K562 (cell line): ENCODE measurements around the gene HDAC3. TPM values are rescaled to one million over a fixed set of nuclear protein-coding genes. Genes with fewer than 3 reads are reported as not detected.

Source experiments
- ARHGAP35 ChIP-seq: fragments of 450-650 bp; IDR thresholded peaks from 2 replicates; pipeline ENCODE4 v1.6.1; 2018; ENCODE audit not compliant: partially characterized antibody
- ATF7 ChIP-seq: fragments of 450-650 bp; IDR thresholded peaks from 2 replicates; pipeline ENCODE4 v1.7.1; 2014; ENCODE audit warnings: mild to moderate bottlenecking, moderate library complexity
- BRD9 ChIP-seq: fragments of 450-650 bp; IDR thresholded peaks from 2 replicates; pipeline ENCODE4 v1.6.1; 2018; ENCODE audit warnings: low read depth; ENCODE audit not compliant: partially characterized antibody
- CBFA2T3 ChIP-seq: fragments of 450-650 bp; IDR thresholded peaks from 2 replicates; pipeline ENCODE4 v1.6.1; 2017
- CREB1 ChIP-seq, 2 experiments: sonication (generic) in 1 of 2; formaldehyde crosslinking in 1 of 2; IDR thresholded peaks; 2 replicates each; pipeline versions ENCODE4 v1.6.1 to v1.8.0; 2012 to 2022; ENCODE audit warnings: inconsistent platforms in 1 of 2, mild to moderate bottlenecking in 1 of 2, missing genetic modification reagents in 1 of 2, moderate library complexity in 1 of 2
- ETV5 ChIP-seq: sonication (generic); formaldehyde crosslinking; IDR thresholded peaks from 2 replicates; pipeline ENCODE4 v1.4.0; 2020; ENCODE audit warnings: low read depth, mild to moderate bottlenecking, missing genetic modification reagents
- HINFP ChIP-seq: fragments of 450-650 bp; conservative IDR thresholded peaks from 2 replicates; pipeline ENCODE4 v1.6.1; 2016; ENCODE audit warnings: missing genetic modification characterization, low read depth, mild to moderate bottlenecking, control low read depth, missing compliant biosample characterization
- PHB ChIP-seq: fragments of 250-450 bp; sonication (Bioruptor Pico); IDR thresholded peaks from 2 replicates; pipeline ENCODE4 v1.5.0; 2021
- POLR3A ChIP-seq: IDR thresholded peaks from 2 replicates; pipeline ENCODE4 v1.6.1; 2011; ENCODE audit warnings: borderline replicate concordance, mild to moderate bottlenecking, moderate library complexity; ENCODE audit not compliant: insufficient read length, insufficient read depth; ENCODE audit errors: extremely low read depth
- SAP30 ChIP-seq: fragments of 200-600 bp; sonication (generic); IDR thresholded peaks from 2 replicates; pipeline ENCODE4 v1.6.1; 2012; ENCODE audit warnings: borderline replicate concordance, low read depth, mild to moderate bottlenecking, moderate library complexity, low read length, control low read depth, inconsistent platforms; ENCODE audit not compliant: insufficient read depth, poor library complexity, severe bottlenecking
- SIN3A ChIP-seq, 2 experiments: fragments of 150-350 bp in 1 of 2; IDR thresholded peaks; 2 replicates each; pipeline ENCODE4 v1.6.1; 2011 to 2016; ENCODE audit warnings: borderline replicate concordance in 2 of 2, low read depth in 2 of 2, low read length in 2 of 2, mild to moderate bottlenecking in 2 of 2, moderate library complexity in 2 of 2; ENCODE audit not compliant: control insufficient read depth in 1 of 2
- SMAD4 ChIP-seq: fragments of 250-450 bp; sonication (Bioruptor Pico); conservative IDR thresholded peaks from 2 replicates; pipeline ENCODE4 v1.8.0; 2021; ENCODE audit warnings: inconsistent platforms, mild to moderate bottlenecking, moderate library complexity
- U2AF1 ChIP-seq: fragments of 200-400 bp; formaldehyde crosslinking; optimal IDR thresholded peaks from 2 replicates; pipeline ENCODE3; 2017; ENCODE audit warnings: mild to moderate bottlenecking, low read depth, low read length, moderate library complexity
- YY1 ChIP-seq, 3 experiments: IDR thresholded peaks; 2 replicates each; pipeline ENCODE4 v1.6.1; 2011; ENCODE audit warnings: low read length in 2 of 3, mild to moderate bottlenecking in 2 of 3, moderate library complexity in 2 of 3, borderline replicate concordance in 1 of 3, control low read depth in 1 of 3, low read depth in 1 of 3; ENCODE audit not compliant: insufficient read depth in 3 of 3, insufficient replicate concordance in 2 of 3, control insufficient read depth in 1 of 3, insufficient read length in 1 of 3; ENCODE audit errors: extremely low read depth in 1 of 3
- ZC3H4 ChIP-seq: sonication (generic); formaldehyde crosslinking; IDR thresholded peaks from 2 replicates; pipeline ENCODE4 v1.9.0; 2021; ENCODE audit warnings: missing genetic modification reagents, borderline replicate concordance
- ZNF224 ChIP-seq: sonication (generic); formaldehyde crosslinking; IDR thresholded peaks from 2 replicates; pipeline ENCODE4 v1.8.0; 2022; ENCODE audit warnings: mild to moderate bottlenecking, missing genetic modification reagents
- polyA plus RNA-seq, 8 experiments: library from polyadenylated mRNA; depleted of rRNA in 4 of 8; stranded (reverse) in 5 of 8; unstranded in 3 of 8; fragments of >200 nt; fragmentation: Nextera tagmentation in 2 of 8; fragmentation: Illumina TruSeq in 1 of 8; extraction: Ambion mirVana in 2 of 8; extraction: Trizol in 1 of 8; gene quantifications; 2 replicates each; pipeline versions ENCODE4 v1.2.1 to v1.2.3, GENCODE V29; 2011 to 2014; ENCODE audit warnings: inconsistent platforms in 1 of 8, missing spikeins in 1 of 8
- total RNA-seq, 7 experiments: library from RNA; depleted of rRNA in 6 of 7; stranded (reverse); fragments of >200 nt in 6 of 7; fragmentation: Illumina TruSeq in 2 of 7; extraction: Trizol in 2 of 7; gene quantifications; 2 replicates each; pipeline versions ENCODE4 v1.2.1 to v1.2.3, GENCODE V29; 2011 to 2021; ENCODE audit warnings: low replicate concordance in 1 of 7
- TF ChIP-seq, protein P1 (sequence below): sonication (generic); formaldehyde crosslinking; IDR thresholded peaks from 2 replicates; pipeline ENCODE4 v1.8.1; 2022; ENCODE audit warnings: missing genetic modification reagents
- TF ChIP-seq, protein P2 (sequence below): fragments of 450-650 bp; IDR thresholded peaks from 2 replicates; pipeline ENCODE4 v1.6.1; 2017; ENCODE audit warnings: antibody characterized with exemption, mild to moderate bottlenecking

The HDAC3 gene
- total and polyA plus RNA-seq, 9 of the 15 experiments (the other 6 are each of a cell fraction or from before 2014, with no cell fraction given): 89.7 to 191 (median 119) TPM

GRCh38 chr5:141657937-141658545 lies 21.4 kb upstream of the HDAC3 start (continued):
- TF ChIP-seq, protein P1, sequence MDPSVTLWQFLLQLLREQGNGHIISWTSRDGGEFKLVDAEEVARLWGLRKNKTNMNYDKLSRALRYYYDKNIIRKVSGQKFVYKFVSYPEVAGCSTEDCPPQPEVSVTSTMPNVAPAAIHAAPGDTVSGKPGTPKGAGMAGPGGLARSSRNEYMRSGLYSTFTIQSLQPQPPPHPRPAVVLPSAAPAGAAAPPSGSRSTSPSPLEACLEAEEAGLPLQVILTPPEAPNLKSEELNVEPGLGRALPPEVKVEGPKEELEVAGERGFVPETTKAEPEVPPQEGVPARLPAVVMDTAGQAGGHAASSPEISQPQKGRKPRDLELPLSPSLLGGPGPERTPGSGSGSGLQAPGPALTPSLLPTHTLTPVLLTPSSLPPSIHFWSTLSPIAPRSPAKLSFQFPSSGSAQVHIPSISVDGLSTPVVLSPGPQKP: no peak
- TF ChIP-seq YY1 (IDR thresholded peaks at IDR 0.05; ENCODE audit: borderline replicate concordance in 1 of 3, control insufficient read depth in 1 of 3, extremely low read depth in 1 of 3, insufficient read depth in 3 of 3, insufficient read length in 1 of 3, insufficient replicate concordance in 2 of 3, low read depth in 1 of 3, low read length in 2 of 3): peak in 1 of 3 experiments; percentile 5
- TF ChIP-seq U2AF1: no peak
- no peak for TF ChIP-seq CREB1 (IDR thresholded peaks at IDR 0.05)
- peak; percentile 69; the same call in 1 of the 2 replicates for TF ChIP-seq CREB1 (CRISPR knock-in tag; IDR thresholded peaks at IDR 0.05)
- TF ChIP-seq ETV5 (CRISPR knock-in tag): no peak
- no peak for TF ChIP-seq CBFA2T3
- no peak for TF ChIP-seq ZC3H4 (CRISPR knock-in tag)
- no peak for TF ChIP-seq BRD9
- no peak for TF ChIP-seq SMAD4 (CRISPR knock-in tag)
- no peak for TF ChIP-seq PHB (CRISPR knock-in tag)
- TF ChIP-seq ARHGAP35: no peak
- TF ChIP-seq, protein P2, sequence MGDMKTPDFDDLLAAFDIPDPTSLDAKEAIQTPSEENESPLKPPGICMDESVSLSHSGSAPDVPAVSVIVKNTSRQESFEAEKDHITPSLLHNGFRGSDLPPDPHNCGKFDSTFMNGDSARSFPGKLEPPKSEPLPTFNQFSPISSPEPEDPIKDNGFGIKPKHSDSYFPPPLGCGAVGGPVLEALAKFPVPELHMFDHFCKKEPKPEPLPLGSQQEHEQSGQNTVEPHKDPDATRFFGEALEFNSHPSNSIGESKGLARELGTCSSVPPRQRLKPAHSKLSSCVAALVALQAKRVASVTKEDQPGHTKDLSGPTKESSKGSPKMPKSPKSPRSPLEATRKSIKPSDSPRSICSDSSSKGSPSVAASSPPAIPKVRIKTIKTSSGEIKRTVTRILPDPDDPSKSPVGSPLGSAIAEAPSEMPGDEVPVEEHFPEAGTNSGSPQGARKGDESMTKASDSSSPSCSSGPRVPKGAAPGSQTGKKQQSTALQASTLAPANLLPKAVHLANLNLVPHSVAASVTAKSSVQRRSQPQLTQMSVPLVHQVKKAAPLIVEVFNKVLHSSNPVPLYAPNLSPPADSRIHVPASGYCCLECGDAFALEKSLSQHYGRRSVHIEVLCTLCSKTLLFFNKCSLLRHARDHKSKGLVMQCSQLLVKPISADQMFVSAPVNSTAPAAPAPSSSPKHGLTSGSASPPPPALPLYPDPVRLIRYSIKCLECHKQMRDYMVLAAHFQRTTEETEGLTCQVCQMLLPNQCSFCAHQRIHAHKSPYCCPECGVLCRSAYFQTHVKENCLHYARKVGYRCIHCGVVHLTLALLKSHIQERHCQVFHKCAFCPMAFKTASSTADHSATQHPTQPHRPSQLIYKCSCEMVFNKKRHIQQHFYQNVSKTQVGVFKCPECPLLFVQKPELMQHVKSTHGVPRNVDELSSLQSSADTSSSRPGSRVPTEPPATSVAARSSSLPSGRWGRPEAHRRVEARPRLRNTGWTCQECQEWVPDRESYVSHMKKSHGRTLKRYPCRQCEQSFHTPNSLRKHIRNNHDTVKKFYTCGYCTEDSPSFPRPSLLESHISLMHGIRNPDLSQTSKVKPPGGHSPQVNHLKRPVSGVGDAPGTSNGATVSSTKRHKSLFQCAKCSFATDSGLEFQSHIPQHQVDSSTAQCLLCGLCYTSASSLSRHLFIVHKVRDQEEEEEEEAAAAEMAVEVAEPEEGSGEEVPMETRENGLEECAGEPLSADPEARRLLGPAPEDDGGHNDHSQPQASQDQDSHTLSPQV: no peak
- no peak for TF ChIP-seq ZNF224
- TF ChIP-seq ATF7: peak; percentile 55; the same call in 1 of the 2 replicates
- no peak for TF ChIP-seq HINFP (tag)
- no peak for TF ChIP-seq POLR3A
- no peak for TF ChIP-seq SIN3A (IDR thresholded peaks at IDR 0.05; ENCODE audit: borderline replicate concordance in 2 of 2, control insufficient read depth in 1 of 2, low read depth in 2 of 2, low read length in 2 of 2)
- TF ChIP-seq SAP30: no peak
